Lung (tissue), 12 donors: ENCODE measurements around the gene CMSS1. TPM values are rescaled to one million over a fixed set of nuclear protein-coding genes. Genes with fewer than 3 reads are reported as not detected.
A peak's percentile ranks its signal among the peaks of the same experiment; 100 is the strongest.

ENCODE experiments used
- ATAC-seq: fragments of 200-7000 bp; cut with Tn5 transposase; one replicate; pipeline ENCODE4 v1.9.1; 2020; ENCODE audit warnings: moderate number of reproducible peaks; ENCODE audit not compliant: insufficient read depth, low FRiP score
- DNase-seq, 3 donors: peaks; one replicate each; pipeline ENCODE4 v3.0.0-alpha.2; 2013 to 2017
- H3K27ac ChIP-seq, 2 donors: one replicate each; pipeline ENCODE4 v1.5.1; 2013; ENCODE audit warnings: mild to moderate bottlenecking in 2 of 2, moderate library complexity in 2 of 2, control low read depth in 1 of 2, inconsistent platforms in 1 of 2, low read depth in 1 of 2, low read length in 1 of 2
- H3K27me3 ChIP-seq, 3 donors: one replicate each; pipeline ENCODE4 v1.5.1; 2013; ENCODE audit warnings: low read length in 2 of 3; ENCODE audit not compliant: control insufficient read depth in 3 of 3, insufficient read depth in 3 of 3
- H3K36me3 ChIP-seq, 4 donors: one replicate each; pipeline ENCODE4 v1.5.1; 2013; ENCODE audit warnings: low read length in 4 of 4, mild to moderate bottlenecking in 1 of 4, moderate library complexity in 1 of 4; ENCODE audit not compliant: control insufficient read depth in 4 of 4, insufficient read depth in 4 of 4
- H3K4me1 ChIP-seq, 5 donors: one replicate each; pipeline ENCODE4 v1.5.1; 2013; ENCODE audit warnings: low read length in 5 of 5, mild to moderate bottlenecking in 2 of 5, moderate library complexity in 1 of 5; ENCODE audit not compliant: control insufficient read depth in 5 of 5, insufficient read depth in 5 of 5
- H3K4me3 ChIP-seq: one replicate; pipeline ENCODE4 v1.5.1; 2013; ENCODE audit warnings: mild to moderate bottlenecking, control low read depth, moderate library complexity
- H3K9ac ChIP-seq, 2 donors: one replicate each; pipeline ENCODE4 v1.5.1; 2013; ENCODE audit warnings: low read length in 2 of 2, control low read depth in 1 of 2; ENCODE audit not compliant: insufficient read depth in 1 of 2
- H3K9me3 ChIP-seq, 4 donors: one replicate each; pipeline ENCODE4 v1.5.1; 2013; ENCODE audit warnings: low read length in 3 of 4, mild to moderate bottlenecking in 1 of 4, moderate library complexity in 1 of 4; ENCODE audit not compliant: control insufficient read depth in 4 of 4, insufficient read depth in 3 of 4
- WGBS, 2 donors: extraction: QIAGEN DNeasy Blood & Tissue Kit; methylation state at CpG; one replicate each; pipeline ENCODE4 v1.1.7; 2013; 5-methylcytosine and 5-hydroxymethylcytosine counted together
- polyA plus RNA-seq, 2 donors: library from polyadenylated mRNA; stranded (reverse); fragments of 200-250 nt; gene quantifications; one replicate each; pipeline ENCODE4 v1.2.1, GENCODE V29; 2013
- total RNA-seq, 2 donors: library from RNA; depleted of rRNA in 1 of 2; stranded (reverse); fragments of >200 nt in 1 of 2; gene quantifications; one replicate each; pipeline ENCODE4 v1.2.1, GENCODE V29; 2014 to 2021
- TF ChIP-seq, protein P1 (sequence below): IDR thresholded peaks from 2 replicates; pipeline ENCODE4 v1.5.1; 2012; ENCODE audit warnings: mild to moderate bottlenecking; ENCODE audit errors: control extremely low read depth, extremely low read depth
- donor health status: control.
- donor health status: control.
- donor health status: Bipolar disorder and iron deficiency.
- donor health status: healthy.
- donor health status: DM: yes; HTN: yes; CAD: no.

Gene CMSS1
- total and polyA plus RNA-seq, 4 donors: 12.3 to 28.9 (median 22.6) TPM

DNA sequence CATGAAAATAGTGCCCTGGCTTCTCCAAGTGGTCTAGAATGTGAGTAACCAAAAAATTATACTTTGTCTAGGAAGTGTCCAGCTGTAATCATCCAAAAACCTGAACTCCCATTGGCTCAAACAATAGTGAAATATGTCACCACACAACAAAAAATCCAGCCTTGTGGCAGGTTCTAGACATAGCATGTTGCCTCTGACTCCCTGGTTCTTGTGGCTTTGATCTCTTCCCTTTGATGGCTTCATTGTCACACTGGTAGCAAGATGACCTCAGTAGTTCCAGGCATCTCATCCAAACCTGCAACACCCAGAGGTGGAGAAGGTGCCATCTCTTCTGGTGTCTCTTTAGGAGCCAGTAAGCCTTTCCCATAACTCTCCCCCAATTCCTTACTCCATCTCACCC, 74.7 kb downstream of the CMSS1 start:
- no peaks in the 10 kb centered on the region for H3K36me3 ChIP-seq
- H3K9me3 ChIP-seq: no peaks in the 10 kb centered on the region
- no peak overlapping the region for H3K27ac ChIP-seq
- no peak overlapping the region for H3K4me3 ChIP-seq
- no peaks in the 10 kb centered on the region for H3K27me3 ChIP-seq
- no peak for DNase-seq
- ATAC-seq: no peak
- TF ChIP-seq, protein P1, sequence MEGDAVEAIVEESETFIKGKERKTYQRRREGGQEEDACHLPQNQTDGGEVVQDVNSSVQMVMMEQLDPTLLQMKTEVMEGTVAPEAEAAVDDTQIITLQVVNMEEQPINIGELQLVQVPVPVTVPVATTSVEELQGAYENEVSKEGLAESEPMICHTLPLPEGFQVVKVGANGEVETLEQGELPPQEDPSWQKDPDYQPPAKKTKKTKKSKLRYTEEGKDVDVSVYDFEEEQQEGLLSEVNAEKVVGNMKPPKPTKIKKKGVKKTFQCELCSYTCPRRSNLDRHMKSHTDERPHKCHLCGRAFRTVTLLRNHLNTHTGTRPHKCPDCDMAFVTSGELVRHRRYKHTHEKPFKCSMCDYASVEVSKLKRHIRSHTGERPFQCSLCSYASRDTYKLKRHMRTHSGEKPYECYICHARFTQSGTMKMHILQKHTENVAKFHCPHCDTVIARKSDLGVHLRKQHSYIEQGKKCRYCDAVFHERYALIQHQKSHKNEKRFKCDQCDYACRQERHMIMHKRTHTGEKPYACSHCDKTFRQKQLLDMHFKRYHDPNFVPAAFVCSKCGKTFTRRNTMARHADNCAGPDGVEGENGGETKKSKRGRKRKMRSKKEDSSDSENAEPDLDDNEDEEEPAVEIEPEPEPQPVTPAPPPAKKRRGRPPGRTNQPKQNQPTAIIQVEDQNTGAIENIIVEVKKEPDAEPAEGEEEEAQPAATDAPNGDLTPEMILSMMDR: no peak
- no peak overlapping the region for H3K9ac ChIP-seq
- H3K4me1 ChIP-seq: peaks cover 0 to 8% (median 0%) of the 10 kb centered on the region in 5 donors

DNA sequence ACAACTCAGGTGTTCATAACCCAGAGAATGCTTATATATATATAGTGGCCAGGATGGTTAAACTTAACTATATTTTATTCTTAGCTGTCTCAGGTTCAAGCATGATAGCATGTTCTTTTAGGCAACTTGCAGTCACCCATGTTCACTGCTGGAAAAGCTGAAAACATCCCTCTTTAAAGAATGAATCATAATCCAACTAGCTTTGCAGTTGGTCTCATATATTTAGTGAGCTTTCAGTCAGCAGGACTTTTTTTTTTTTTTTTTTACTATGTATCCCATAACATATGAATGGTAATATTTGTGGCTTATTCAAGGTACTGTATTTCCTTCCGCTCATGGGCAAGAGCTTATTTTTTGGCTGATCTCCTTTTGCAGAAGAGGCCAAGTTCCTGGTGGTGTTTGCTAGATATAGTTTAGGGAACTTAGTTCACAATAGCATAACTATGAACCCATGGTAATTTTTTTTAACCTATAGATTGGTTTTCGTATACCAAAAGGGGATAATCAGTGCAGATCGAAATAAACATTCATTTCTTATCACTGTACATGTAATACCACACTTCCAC, 77.6 kb downstream of the CMSS1 start:
- Histone ChIP-seq H3K36me3 (no peaks in the 10 kb centered on the region), H3K9me3 (no peaks in the 10 kb centered on the region), H3K9ac (no peak overlapping the region), H3K27me3 (no peaks in the 10 kb centered on the region), H3K4me1 (peaks cover 0 to 8% (median 0%) of the 10 kb centered on the region in 5 donors), H3K4me3 (no peak overlapping the region), H3K27ac (no peak overlapping the region)
- DNase-seq (no peak), ATAC-seq (no peak)
- TF ChIP-seq, protein P1: no peak
- 27 to 79% methylated on average over 3 of the region's 3 CpGs for WGBS, 2 donors

DNA sequence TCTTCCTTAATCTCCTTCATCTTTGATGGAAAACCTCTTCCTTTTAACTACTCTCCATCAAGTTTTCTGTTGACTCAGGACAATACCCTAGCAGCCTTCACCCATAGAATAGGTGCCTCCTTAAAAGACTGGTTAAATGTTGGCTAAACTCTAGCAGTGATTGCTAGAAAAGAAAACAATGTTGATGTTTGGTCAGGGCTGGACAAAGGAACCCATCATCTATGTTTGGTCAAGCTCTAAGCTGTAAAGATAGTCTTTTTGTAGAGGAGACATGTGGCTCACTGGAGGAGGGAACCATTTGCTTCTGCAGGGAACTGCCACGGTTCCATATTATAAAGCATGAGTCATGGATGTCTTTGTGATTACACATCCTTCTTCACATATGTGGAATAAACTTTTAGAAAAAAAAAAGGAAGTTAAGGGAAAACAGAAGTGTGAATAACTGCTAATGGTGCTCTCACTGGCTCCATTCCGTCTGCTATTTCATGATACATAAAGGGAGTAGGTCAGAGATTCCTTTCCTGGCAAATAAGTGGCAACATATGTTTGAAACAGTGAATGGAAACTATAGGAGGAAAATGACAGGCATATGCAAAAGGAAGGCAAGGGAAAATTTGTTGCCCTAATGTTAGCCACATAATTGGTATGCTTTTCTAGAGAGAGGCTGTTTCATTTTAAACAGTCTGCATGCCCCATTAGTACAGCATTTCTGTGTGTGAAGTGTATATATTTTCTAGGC, 78.2 kb downstream of the CMSS1 start:
- Histone ChIP-seq H3K4me1 (peaks cover 0 to 12% (median 0%) of the 10 kb centered on the region in 5 donors), H3K36me3 (no peaks in the 10 kb centered on the region), H3K9me3 (no peaks in the 10 kb centered on the region), H3K4me3 (no peak overlapping the region), H3K9ac (no peak overlapping the region), H3K27ac (no peak overlapping the region), H3K27me3 (no peaks in the 10 kb centered on the region)
- ATAC-seq (peak; percentile 54), DNase-seq (peak in 1 of 3 donors; percentile 19)
- TF ChIP-seq, protein P1: no peak
- 29 to 50% methylated on average over 2 of the region's 2 CpGs for WGBS, 2 donors
